GM12874 (cell line): Measurements from ENCODE around the gene ATXN10.

Experiments used
- CTCF ChIP-seq: IDR thresholded peaks from 2 replicates; pipeline ENCODE4 v1.5.1; 2011; ENCODE audit warnings: low read depth, mild to moderate bottlenecking, control low read depth, low read length, moderate library complexity; ENCODE audit not compliant: insufficient read depth

The ATXN10 gene

GRCh38 chr22:45630436-45630835, 41.2 kb upstream of the ATXN10 start:
- TF ChIP-seq CTCF: no peak

GRCh38 chr22:45631140-45631840, 40.3 kb upstream of the ATXN10 start:
- TF ChIP-seq CTCF: no peak

GRCh38 chr22:45631841-45632238, 39.8 kb upstream of the ATXN10 start:
- TF ChIP-seq CTCF: no peak

- TF ChIP-seq CTCF: no peak
These were observed 38.7 kb upstream of the ATXN10 start for GRCh38 chr22:45632791-45633515.

- TF ChIP-seq CTCF: no peak
These were observed 35.0 kb upstream of the ATXN10 start for GRCh38 chr22:45636683-45637082.

GRCh38 chr22:45638197-45638596, 33.4 kb upstream of the ATXN10 start:
- no peak for TF ChIP-seq CTCF

GRCh38 chr22:45638834-45639746, 32.5 kb upstream of the ATXN10 start:
- no peak for TF ChIP-seq CTCF
